Loucy (cell line): ENCODE measurements around the gene RBM48.
"Not testable (repeated sequence)": the region's sequence is repeated elsewhere in the genome, so short reads cannot be mapped to it uniquely, and the experiment has no call there.

Experiments
- H2AFZ ChIP-seq: fragments of 200-600 bp; sonication (generic); 2 replicates; pipeline ENCODE4 v1.6.0; 2016; ENCODE audit warnings: antibody characterized with exemption, mild to moderate bottlenecking, low read length, moderate library complexity
- H3F3A ChIP-seq: fragments of 200-600 bp; 2 replicates; pipeline ENCODE4 v1.6.0; 2016; ENCODE audit warnings: antibody characterized with exemption, low read depth, mild to moderate bottlenecking
- H3K27me3 ChIP-seq: fragments of 200-600 bp; sonication (generic); 2 replicates; pipeline ENCODE4 v1.6.1; 2014; ENCODE audit warnings: low read length, mild to moderate bottlenecking; ENCODE audit not compliant: insufficient read depth, poor library complexity, severe bottlenecking
- H3K36me3 ChIP-seq: fragments of 200-600 bp; sonication (generic); 2 replicates; pipeline ENCODE4 v1.6.1; 2016; ENCODE audit warnings: low read length; ENCODE audit not compliant: insufficient read depth
- H3K4me1 ChIP-seq: fragments of 200-600 bp; sonication (generic); 2 replicates; pipeline ENCODE4 v1.5.1; 2014; ENCODE audit warnings: low read length, mild to moderate bottlenecking; ENCODE audit not compliant: insufficient read depth, poor library complexity, severe bottlenecking
- H3K4me2 ChIP-seq: fragments of 200-600 bp; sonication (generic); 2 replicates; pipeline ENCODE4 v1.6.0; 2014; ENCODE audit warnings: antibody characterized with exemption, low read length, low read depth, mild to moderate bottlenecking; ENCODE audit not compliant: poor library complexity, severe bottlenecking
- H3K4me3 ChIP-seq: fragments of 200-600 bp; sonication (generic); 2 replicates; pipeline ENCODE4 v1.5.1; 2014; ENCODE audit warnings: low read length, mild to moderate bottlenecking, mixed read lengths; ENCODE audit not compliant: poor library complexity, severe bottlenecking
- H3K79me2 ChIP-seq: fragments of 200-600 bp; sonication (generic); 2 replicates; pipeline ENCODE4 v1.6.1; 2014; ENCODE audit warnings: low read length; ENCODE audit not compliant: insufficient read depth
- H3K9ac ChIP-seq: fragments of 200-600 bp; sonication (generic); 2 replicates; pipeline ENCODE4 v1.6.0; 2014; ENCODE audit warnings: mild to moderate bottlenecking, low read depth, low read length, moderate library complexity; ENCODE audit not compliant: poor library complexity, severe bottlenecking
- H3K9me2 ChIP-seq: fragments of 200-600 bp; sonication (generic); replicated peaks from 2 replicates; pipeline ENCODE4 v1.6.1; 2016; ENCODE audit warnings: low read depth, low read length, mixed read lengths
- H3K9me3 ChIP-seq: fragments of 200-600 bp; sonication (generic); 2 replicates; pipeline ENCODE4 v1.6.1; 2014; ENCODE audit warnings: mild to moderate bottlenecking, antibody characterized with exemption, low read length, low read depth; ENCODE audit not compliant: insufficient read depth
- H4K20me1 ChIP-seq: fragments of 200-600 bp; sonication (generic); 2 replicates; pipeline ENCODE4 v1.6.0; 2014; ENCODE audit warnings: antibody characterized with exemption, low read length, mild to moderate bottlenecking; ENCODE audit not compliant: insufficient read depth, poor library complexity, severe bottlenecking
- EZH2phosphoT487 ChIP-seq: fragments of 200-600 bp; IDR thresholded peaks from 2 replicates; pipeline ENCODE4 v1.6.1; 2018; ENCODE audit warnings: antibody characterized with exemption, mild to moderate bottlenecking, moderate library complexity, borderline replicate concordance
- TF ChIP-seq, protein P1 (sequence below): fragments of 200-600 bp; sonication (generic); conservative IDR thresholded peaks from 2 replicates; pipeline ENCODE4 v1.5.1; 2014; ENCODE audit warnings: mild to moderate bottlenecking, antibody characterized with exemption, low read length

Gene RBM48

DNA sequence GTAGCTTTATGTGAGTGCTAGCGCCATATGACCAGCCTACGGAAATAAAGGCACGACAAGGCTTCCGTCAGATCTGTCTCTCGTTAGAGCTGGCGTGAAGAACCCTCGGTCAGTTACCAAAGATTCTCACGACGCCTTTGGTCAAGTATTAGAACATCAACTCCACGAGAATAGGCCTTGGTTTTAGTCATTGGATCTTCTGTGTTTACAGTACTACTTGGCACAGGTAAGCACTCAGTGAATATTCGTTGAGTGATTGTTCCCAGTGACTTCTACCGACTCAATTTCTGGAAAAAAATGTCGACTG is 316 bp downstream of the RBM48 start:
- TF ChIP-seq EZH2phosphoT487 = no peak
- TF ChIP-seq, protein P1, sequence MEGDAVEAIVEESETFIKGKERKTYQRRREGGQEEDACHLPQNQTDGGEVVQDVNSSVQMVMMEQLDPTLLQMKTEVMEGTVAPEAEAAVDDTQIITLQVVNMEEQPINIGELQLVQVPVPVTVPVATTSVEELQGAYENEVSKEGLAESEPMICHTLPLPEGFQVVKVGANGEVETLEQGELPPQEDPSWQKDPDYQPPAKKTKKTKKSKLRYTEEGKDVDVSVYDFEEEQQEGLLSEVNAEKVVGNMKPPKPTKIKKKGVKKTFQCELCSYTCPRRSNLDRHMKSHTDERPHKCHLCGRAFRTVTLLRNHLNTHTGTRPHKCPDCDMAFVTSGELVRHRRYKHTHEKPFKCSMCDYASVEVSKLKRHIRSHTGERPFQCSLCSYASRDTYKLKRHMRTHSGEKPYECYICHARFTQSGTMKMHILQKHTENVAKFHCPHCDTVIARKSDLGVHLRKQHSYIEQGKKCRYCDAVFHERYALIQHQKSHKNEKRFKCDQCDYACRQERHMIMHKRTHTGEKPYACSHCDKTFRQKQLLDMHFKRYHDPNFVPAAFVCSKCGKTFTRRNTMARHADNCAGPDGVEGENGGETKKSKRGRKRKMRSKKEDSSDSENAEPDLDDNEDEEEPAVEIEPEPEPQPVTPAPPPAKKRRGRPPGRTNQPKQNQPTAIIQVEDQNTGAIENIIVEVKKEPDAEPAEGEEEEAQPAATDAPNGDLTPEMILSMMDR = no peak
- Histone ChIP-seq H3K27me3 (no peaks in the 10 kb centered on the region), H3F3A (no peaks in the 10 kb centered on the region), H3K9me2 (no peaks in the 10 kb centered on the region), H3K4me3 (peak overlapping the region; percentile 93), H3K79me2 (peaks cover 74% of the 10 kb centered on the region), H4K20me1 (peaks cover 13% of the 10 kb centered on the region), H3K9ac (peak overlapping the region; percentile 78), H3K4me2 (peak overlapping the region; percentile 87), H2AFZ (peak overlapping the region; percentile 91), H3K9me3 (no peaks in the 10 kb centered on the region), H3K4me1 (peaks cover 24% of the 10 kb centered on the region), H3K36me3 (peaks cover 22% of the 10 kb centered on the region)

DNA sequence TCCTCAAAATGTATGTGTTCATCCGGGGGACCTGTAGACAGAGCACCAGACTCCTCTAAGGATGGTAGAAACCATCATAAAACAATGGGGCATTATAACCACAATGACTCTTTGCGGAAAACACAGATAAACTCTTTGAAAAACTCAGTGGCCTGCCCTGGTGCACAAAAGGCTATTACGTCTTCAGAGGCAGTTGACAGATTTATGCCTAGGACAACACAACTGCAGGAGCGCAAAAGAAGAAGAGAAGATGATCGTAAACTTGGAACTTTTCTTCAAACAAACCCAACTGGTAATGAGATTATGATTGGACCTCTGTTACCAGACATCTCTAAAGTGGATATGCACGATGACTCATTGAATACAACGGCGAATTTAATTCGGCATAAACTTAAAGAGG is 6.0 kb downstream of the RBM48 start:
- H3K79me2 ChIP-seq = peaks cover 34% of the 10 kb centered on the region
- peaks cover 57% of the 10 kb centered on the region for H3K36me3 ChIP-seq
- H4K20me1 ChIP-seq = peaks cover 2% of the 10 kb centered on the region
- peak overlapping the region; percentile 77 for H3K4me2 ChIP-seq
- no peak for TF ChIP-seq EZH2phosphoT487
- TF ChIP-seq, protein P1 = no peak
- H3K27me3 ChIP-seq = no peaks in the 10 kb centered on the region
- peak overlapping the region; percentile 18 for H3K9ac ChIP-seq
- peaks cover 20% of the 10 kb centered on the region for H3K4me1 ChIP-seq
- H3K9me3 ChIP-seq = no peaks in the 10 kb centered on the region
- no peaks in the 10 kb centered on the region for H3K9me2 ChIP-seq
- peak overlapping the region; percentile 47 for H3K4me3 ChIP-seq
- H2AFZ ChIP-seq = no peak overlapping the region
- no peaks in the 10 kb centered on the region for H3F3A ChIP-seq

DNA sequence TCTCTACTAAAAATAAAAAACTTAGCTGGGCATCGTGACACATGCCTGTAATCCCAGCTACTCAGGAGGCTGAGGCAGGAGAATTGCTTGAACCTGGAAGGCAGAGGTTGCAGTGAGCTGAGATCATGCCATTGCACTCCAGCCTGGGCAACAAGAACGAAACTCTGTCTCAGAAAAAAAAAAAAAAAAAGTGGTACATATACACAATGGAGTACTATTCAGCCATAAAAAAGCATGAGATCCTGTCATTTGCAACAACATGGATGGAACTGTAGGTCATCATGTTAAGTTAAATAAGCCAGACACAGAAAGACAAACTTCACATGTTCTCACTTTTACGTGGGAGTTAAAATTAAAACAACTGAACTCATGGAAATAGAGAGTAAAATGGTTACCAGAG is 14.9 kb downstream of the RBM48 start:
- H3K9me2 ChIP-seq, H3K4me2 ChIP-seq, H3F3A ChIP-seq, H3K9ac ChIP-seq, H3K9me3 ChIP-seq, H2AFZ ChIP-seq, H3K27me3 ChIP-seq, H3K36me3 ChIP-seq, H3K4me3 ChIP-seq, H3K79me2 ChIP-seq, H3K4me1 ChIP-seq, H4K20me1 ChIP-seq: not testable (repeated sequence)

DNA sequence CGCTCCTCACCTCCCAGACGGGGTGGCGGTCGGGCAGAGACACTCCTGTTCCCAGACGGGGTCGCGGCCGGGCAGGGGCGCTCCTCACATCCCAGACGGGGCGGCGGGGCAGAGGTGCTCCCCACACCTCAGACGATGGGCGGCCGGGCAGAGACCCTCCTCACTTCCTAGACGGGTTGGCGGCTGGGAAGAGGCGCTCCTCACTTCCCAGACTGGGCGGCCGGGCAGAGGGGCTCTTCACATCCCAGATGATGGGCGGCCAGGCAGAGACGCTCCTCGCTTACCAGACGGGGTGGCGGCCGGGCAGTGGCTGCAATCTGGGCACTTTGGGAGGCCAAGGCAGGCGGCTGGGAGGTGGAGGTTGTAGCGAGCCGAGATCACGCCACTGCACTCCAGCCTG is 16.5 kb downstream of the RBM48 start:
- H3K4me1 ChIP-seq, H3K9ac ChIP-seq: not testable (repeated sequence)

More for the DNA sequence above, 16.5 kb downstream of the RBM48 start:
- not testable (repeated sequence) for H3F3A ChIP-seq, H3K27me3 ChIP-seq, H3K4me2 ChIP-seq, H2AFZ ChIP-seq, H3K9me3 ChIP-seq, H4K20me1 ChIP-seq, H3K4me3 ChIP-seq, H3K79me2 ChIP-seq, H3K36me3 ChIP-seq, H3K9me2 ChIP-seq
